Osteoblast (primary cell): ENCODE data around the gene KDM7A. TPM values are rescaled to one million over a fixed set of nuclear protein-coding genes. Genes with fewer than 3 reads are reported as not detected.

Experiments used
- DNase-seq: peaks from one replicate; pipeline ENCODE4 v3.0.0; 2011; ENCODE audit warnings: low spot score, mixed read lengths; ENCODE audit not compliant: insufficient read length; ENCODE audit errors: missing footprints
- H2AFZ ChIP-seq: 2 replicates; pipeline ENCODE4 v1.6.0; 2011; ENCODE audit warnings: mild to moderate bottlenecking, low read length
- H3K27ac ChIP-seq: 2 replicates; pipeline ENCODE4 v1.5.1; 2011; ENCODE audit warnings: mild to moderate bottlenecking, low read depth, low read length, moderate library complexity
- H3K27me3 ChIP-seq: 2 replicates; pipeline ENCODE4 v1.6.0; 2012; ENCODE audit warnings: mild to moderate bottlenecking, control low read depth, inconsistent platforms, low read length, moderate library complexity; ENCODE audit not compliant: insufficient read depth
- H3K36me3 ChIP-seq: 2 replicates; pipeline ENCODE4 v1.5.1; 2011; ENCODE audit warnings: mild to moderate bottlenecking, low read length, control low read depth, moderate library complexity; ENCODE audit not compliant: insufficient read depth
- H3K4me1 ChIP-seq: 2 replicates; pipeline ENCODE4 v1.5.1; 2011; ENCODE audit warnings: mild to moderate bottlenecking, low read length, control low read depth, moderate library complexity; ENCODE audit not compliant: insufficient read depth
- H3K4me2 ChIP-seq: 2 replicates; pipeline ENCODE4 v1.6.0; 2011; ENCODE audit warnings: mild to moderate bottlenecking, low read length; ENCODE audit not compliant: insufficient read depth
- H3K4me3 ChIP-seq: fragments of 200-600 bp; sonication (generic); 3 replicates; pipeline ENCODE4 v1.5.1; 2012; ENCODE audit warnings: mild to moderate bottlenecking, low read length, inconsistent platforms; ENCODE audit not compliant: insufficient read depth
- H3K79me2 ChIP-seq: 2 replicates; pipeline ENCODE4 v1.6.0; 2012; ENCODE audit warnings: mild to moderate bottlenecking, low read length, control low read depth, inconsistent platforms; ENCODE audit not compliant: insufficient read depth
- H3K9me3 ChIP-seq: 2 replicates; pipeline ENCODE4 v1.5.1; 2011; ENCODE audit warnings: low read depth, low read length, control low read depth
- H4K20me1 ChIP-seq: 2 replicates; pipeline ENCODE4 v1.6.0; 2012; ENCODE audit warnings: mild to moderate bottlenecking, low read length, control low read depth; ENCODE audit not compliant: insufficient read depth
- CTCF ChIP-seq: IDR thresholded peaks from 2 replicates; pipeline ENCODE4 v1.5.1; 2011; ENCODE audit warnings: mild to moderate bottlenecking, low read depth, low read length, moderate library complexity; ENCODE audit errors: extremely low read depth
- total RNA-seq: library from RNA; depleted of rRNA; stranded (reverse); fragments of >200 nt; gene quantifications from 2 replicates; pipeline ENCODE4 v1.2.3, GENCODE V29; 2012

Gene KDM7A
- total RNA-seq, 1 donor: 13.4 TPM

- Histone ChIP-seq H3K27ac (no peak overlapping the region), H3K27me3 (no peaks in the 10 kb centered on the region), H3K4me1 (peaks cover 4% of the 10 kb centered on the region), H4K20me1 (peaks cover 7% of the 10 kb centered on the region), H3K4me2 (no peak overlapping the region), H3K36me3 (no peaks in the 10 kb centered on the region), H3K9me3 (no peaks in the 10 kb centered on the region), H3K79me2 (peaks cover 24% of the 10 kb centered on the region), H2AFZ (no peak overlapping the region), H3K4me3 (no peak overlapping the region)
- no peak for DNase-seq
- TF ChIP-seq CTCF: no peak
These were observed 21.4 kb downstream of the KDM7A start for GRCh38 chr7:140155428-140155827.

GRCh38 chr7:140153666-140154161 lies 23.1 kb downstream of the KDM7A start:
- H3K4me3 ChIP-seq: no peak overlapping the region
- H3K36me3 ChIP-seq: no peaks in the 10 kb centered on the region
- H2AFZ ChIP-seq: no peak overlapping the region
- H3K27me3 ChIP-seq: no peaks in the 10 kb centered on the region
- H3K79me2 ChIP-seq: peaks cover 20% of the 10 kb centered on the region
- no peak overlapping the region for H3K4me2 ChIP-seq
- no peak for TF ChIP-seq CTCF
- no peak overlapping the region for H3K27ac ChIP-seq
- H3K4me1 ChIP-seq: no peaks in the 10 kb centered on the region
- peaks cover 7% of the 10 kb centered on the region for H4K20me1 ChIP-seq
- DNase-seq: no peak
- no peaks in the 10 kb centered on the region for H3K9me3 ChIP-seq

GRCh38 chr7:140146574-140146973 lies 30.2 kb downstream of the KDM7A start:
- no peak for DNase-seq
- no peak overlapping the region for H2AFZ ChIP-seq
- H3K4me2 ChIP-seq: no peak overlapping the region
- no peak overlapping the region for H3K4me3 ChIP-seq
- no peaks in the 10 kb centered on the region for H3K9me3 ChIP-seq
- H3K27me3 ChIP-seq: no peaks in the 10 kb centered on the region
- H4K20me1 ChIP-seq: peaks cover 11% of the 10 kb centered on the region
- H3K79me2 ChIP-seq: peaks cover 25% of the 10 kb centered on the region
- no peaks in the 10 kb centered on the region for H3K4me1 ChIP-seq
- H3K36me3 ChIP-seq: no peaks in the 10 kb centered on the region
- no peak for TF ChIP-seq CTCF
- H3K27ac ChIP-seq: no peak overlapping the region

- Histone ChIP-seq H3K4me1 (no peaks in the 10 kb centered on the region), H3K9me3 (no peaks in the 10 kb centered on the region), H3K36me3 (no peaks in the 10 kb centered on the region), H2AFZ (no peak overlapping the region), H3K4me2 (no peak overlapping the region), H3K4me3 (no peak overlapping the region), H3K79me2 (peaks cover 22% of the 10 kb centered on the region), H3K27ac (no peak overlapping the region), H4K20me1 (peaks cover 11% of the 10 kb centered on the region), H3K27me3 (no peaks in the 10 kb centered on the region)
- DNase-seq: no peak
- no peak for TF ChIP-seq CTCF
These were observed 31.1 kb downstream of the KDM7A start for GRCh38 chr7:140145709-140146108.
